Mucosa of descending colon (tissue), 3 donors: ENCODE data around the gene LAMC2. TPM values are rescaled to one million over a fixed set of nuclear protein-coding genes. Genes with fewer than 3 reads are reported as not detected.
"Not testable (repeated sequence)": the region's sequence is repeated elsewhere in the genome, so short reads cannot be mapped to it uniquely, and the experiment has no call there.

Source experiments
- ATAC-seq: fragments of 200-7000 bp; cut with Tn5 transposase; one replicate; pipeline ENCODE4 v1.9.1; 2020; ENCODE audit warnings: mild to moderate bottlenecking, moderate library complexity
- DNase-seq, 3 donors: peaks; one replicate each; pipeline ENCODE4 v3.0.0-alpha.2; 2020
- H3K36me3 ChIP-seq: fragments of 200-600 bp; one replicate; pipeline ENCODE4 v1.8.0; 2021; ENCODE audit warnings: low read depth, mild to moderate bottlenecking
- H3K4me1 ChIP-seq: fragments of 200-600 bp; one replicate; pipeline ENCODE4 v1.8.0; 2021; ENCODE audit warnings: low read depth, mild to moderate bottlenecking
- H3K4me3 ChIP-seq: fragments of 200-600 bp; one replicate; pipeline ENCODE4 v1.8.0; 2021; ENCODE audit warnings: mild to moderate bottlenecking
- H3K9me3 ChIP-seq: fragments of 200-600 bp; one replicate; pipeline ENCODE4 v1.8.0; 2021; ENCODE audit warnings: mild to moderate bottlenecking
- intact Hi-C, 2 donors: fragments of 100-400 bp; cut with DNase I in 1 of 2; cut with micrococcal nuclease in 1 of 2; formaldehyde crosslinking; loops; one replicate each; pipeline versions ENCODE4 v1.11.0 to v1.11.1; 2022; cut with DNase I, micrococcal nuclease
- total RNA-seq, 3 donors: library from RNA; stranded (reverse); fragmentation: NEBNext Ultra II Directional in 2 of 3; extraction: Animal tissue kit (Norgen Biotek cat#: 25700) in 2 of 3; gene quantifications; one replicate each; pipeline versions ENCODE4 v1.2.1 to v1.2.4, GENCODE V29; 2021 to 2023
- TF ChIP-seq, protein P1 (sequence below): fragments of 200-600 bp; IDR thresholded peaks from one replicate; pipeline ENCODE4 v1.8.0; 2022; ENCODE audit warnings: antibody characterized with exemption, mild to moderate bottlenecking
- donor health status: DM: no; HTN: no; CAD: no; lungs with moderate emphysema.
- donor health status: DM: no; HTN: no; CAD: no.
- donor health status: DM: no; HTN: yes; CAD: no.

Gene LAMC2
- total RNA-seq, 3 donors from 2014 or later: 16.3 to 36.9 (median 31.0) TPM

GRCh38 chr1:183272390-183272848 lies 86.4 kb downstream of the LAMC2 start:
- H3K4me1 ChIP-seq: no peaks in the 10 kb centered on the region
- no peaks in the 10 kb centered on the region for H3K36me3 ChIP-seq
- intact Hi-C loops: no loop called here
- DNase-seq (no peak), ATAC-seq (no peak)
- H3K9me3 ChIP-seq: no peaks in the 10 kb centered on the region
- TF ChIP-seq, protein P1, sequence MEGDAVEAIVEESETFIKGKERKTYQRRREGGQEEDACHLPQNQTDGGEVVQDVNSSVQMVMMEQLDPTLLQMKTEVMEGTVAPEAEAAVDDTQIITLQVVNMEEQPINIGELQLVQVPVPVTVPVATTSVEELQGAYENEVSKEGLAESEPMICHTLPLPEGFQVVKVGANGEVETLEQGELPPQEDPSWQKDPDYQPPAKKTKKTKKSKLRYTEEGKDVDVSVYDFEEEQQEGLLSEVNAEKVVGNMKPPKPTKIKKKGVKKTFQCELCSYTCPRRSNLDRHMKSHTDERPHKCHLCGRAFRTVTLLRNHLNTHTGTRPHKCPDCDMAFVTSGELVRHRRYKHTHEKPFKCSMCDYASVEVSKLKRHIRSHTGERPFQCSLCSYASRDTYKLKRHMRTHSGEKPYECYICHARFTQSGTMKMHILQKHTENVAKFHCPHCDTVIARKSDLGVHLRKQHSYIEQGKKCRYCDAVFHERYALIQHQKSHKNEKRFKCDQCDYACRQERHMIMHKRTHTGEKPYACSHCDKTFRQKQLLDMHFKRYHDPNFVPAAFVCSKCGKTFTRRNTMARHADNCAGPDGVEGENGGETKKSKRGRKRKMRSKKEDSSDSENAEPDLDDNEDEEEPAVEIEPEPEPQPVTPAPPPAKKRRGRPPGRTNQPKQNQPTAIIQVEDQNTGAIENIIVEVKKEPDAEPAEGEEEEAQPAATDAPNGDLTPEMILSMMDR: no peak
- H3K4me3 ChIP-seq: no peak overlapping the region

DNA sequence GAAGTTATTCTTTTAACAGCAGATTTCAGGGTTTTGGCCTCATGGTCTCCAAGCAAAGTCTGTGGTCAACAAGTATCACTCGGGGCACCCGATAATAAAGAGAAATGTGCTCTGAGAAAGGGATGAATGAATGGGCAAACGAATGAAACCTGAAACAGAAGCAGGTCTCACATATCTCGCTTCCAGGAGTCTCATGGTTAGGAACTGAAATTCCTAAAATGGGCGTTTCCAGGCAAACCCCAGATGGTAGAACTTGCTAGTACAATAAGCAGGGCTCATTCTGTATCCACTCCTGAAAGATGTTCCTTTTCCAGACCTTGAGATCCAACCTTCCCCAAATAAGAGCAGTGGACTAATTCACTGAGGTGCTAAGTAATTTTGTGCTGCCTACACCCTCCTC lies 87.2 kb downstream of the LAMC2 start:
- TF ChIP-seq, protein P1: no peak
- Histone ChIP-seq H3K4me1 (no peaks in the 10 kb centered on the region), H3K9me3 (no peaks in the 10 kb centered on the region), H3K36me3 (no peaks in the 10 kb centered on the region), H3K4me3 (no peak overlapping the region)
- ATAC-seq (no peak), DNase-seq (no peak)
- intact Hi-C loops: no loop called here

- H3K36me3 ChIP-seq, H3K4me3 ChIP-seq, DNase-seq, ATAC-seq, H3K4me1 ChIP-seq, intact Hi-C loops, H3K9me3 ChIP-seq: not testable (repeated sequence)
Observed at GRCh38 chr1:183273984-183274383, 87.9 kb downstream of the LAMC2 start.

DNA sequence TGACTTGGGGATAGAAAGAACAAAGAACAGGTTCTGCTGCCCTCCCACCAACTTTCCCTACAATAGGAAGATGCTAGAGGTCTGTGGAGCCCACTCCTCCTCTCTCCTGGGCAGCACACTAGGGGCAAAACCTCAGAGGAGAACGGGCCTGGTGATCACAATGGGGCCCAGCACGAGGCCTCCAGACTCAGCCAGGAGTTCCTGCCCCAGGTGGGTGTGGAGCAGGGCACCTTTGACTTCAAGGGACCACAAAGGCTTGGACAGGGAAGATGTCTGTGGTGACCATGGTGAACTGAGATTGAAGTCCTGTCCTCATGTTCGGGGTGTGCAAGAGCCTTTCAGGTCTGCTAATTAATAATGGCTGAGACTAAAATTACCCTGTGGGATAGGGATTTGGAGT lies 88.8 kb downstream of the LAMC2 start:
- intact Hi-C loops: no loop called here
- Histone ChIP-seq H3K4me1 (no peaks in the 10 kb centered on the region), H3K36me3 (no peaks in the 10 kb centered on the region), H3K4me3 (no peak overlapping the region), H3K9me3 (no peaks in the 10 kb centered on the region)
- TF ChIP-seq, protein P1: no peak
- no peak for ATAC-seq
- DNase-seq: no peak

DNA sequence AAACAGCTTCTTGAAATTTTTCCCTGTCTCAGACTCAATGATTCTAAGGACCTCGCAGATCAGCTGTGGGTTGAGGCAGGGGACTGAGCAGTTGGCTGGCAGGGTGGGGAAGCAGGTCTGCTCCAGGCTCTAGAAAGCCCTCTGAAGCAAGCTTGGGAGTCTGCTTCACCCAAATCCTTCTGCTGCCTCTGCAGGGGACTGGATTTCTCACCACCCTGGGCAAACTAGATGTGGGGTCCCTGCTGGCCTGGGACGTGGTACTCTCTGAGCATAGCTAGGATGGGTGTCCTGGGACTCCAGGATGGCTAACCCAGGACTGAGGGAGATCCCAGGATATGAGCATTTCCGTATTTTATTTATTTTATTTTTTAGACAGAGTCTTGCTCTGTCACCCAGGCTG lies 89.3 kb downstream of the LAMC2 start:
- no peak for DNase-seq
- intact Hi-C loops: no loop called here
- no peaks in the 10 kb centered on the region for H3K9me3 ChIP-seq
- no peaks in the 10 kb centered on the region for H3K36me3 ChIP-seq
- ATAC-seq: no peak
- no peak overlapping the region for H3K4me3 ChIP-seq
- H3K4me1 ChIP-seq: no peaks in the 10 kb centered on the region
- TF ChIP-seq, protein P1: no peak

DNA sequence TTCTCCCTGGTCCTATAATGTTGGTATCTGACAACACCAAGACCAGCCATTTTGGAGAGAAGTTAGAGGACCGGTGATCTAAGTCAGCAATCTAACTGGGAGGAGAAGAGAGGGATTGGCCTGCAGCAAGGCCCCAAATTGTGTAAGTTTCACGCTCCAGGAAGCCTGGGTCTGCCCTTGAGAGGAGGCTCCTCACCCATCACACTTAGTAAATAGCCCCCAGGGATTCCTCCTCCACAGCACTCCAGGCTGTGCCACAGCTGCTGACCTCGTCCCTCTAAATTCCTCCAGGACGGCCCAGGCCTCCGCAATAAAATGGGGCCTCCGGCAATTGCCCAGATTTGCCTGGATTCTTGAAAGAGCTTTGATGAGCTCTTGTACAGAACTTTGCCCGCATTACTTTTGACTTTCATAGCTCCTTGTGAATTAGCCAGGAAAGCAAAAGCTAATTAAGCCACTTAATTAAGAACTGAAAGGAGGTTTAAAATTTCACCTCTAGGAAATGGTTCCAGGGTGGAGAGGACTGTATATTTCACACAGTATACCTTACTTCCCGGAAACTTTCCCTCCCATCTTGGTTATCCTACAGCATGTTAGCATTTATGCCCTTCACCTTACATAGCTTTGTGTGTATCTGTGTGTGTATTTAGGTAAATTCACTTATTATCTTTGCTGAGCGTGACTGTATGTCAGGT lies 90.5 kb downstream of the LAMC2 start:
- TF ChIP-seq, protein P1: no peak
- DNase-seq (no peak), ATAC-seq (no peak)
- no peaks in the 10 kb centered on the region for H3K9me3 ChIP-seq
- H3K36me3 ChIP-seq: no peaks in the 10 kb centered on the region
- intact Hi-C loops: no loop called here
- H3K4me1 ChIP-seq: no peaks in the 10 kb centered on the region
- H3K4me3 ChIP-seq: no peak overlapping the region
